ENCODE data around the gene LCK. TPM values are rescaled to one million over a fixed set of nuclear protein-coding genes. Genes with fewer than 3 reads are reported as not detected.

LCK gene
- total RNA-seq, 2 experiments from 2014 or later: 464 to 488 TPM

GRCh38 chr1:32221581-32221979 lies 29.5 kb upstream of the LCK start:
- ChIA-PET CTCF (interaction anchor here (1.2 to 5.5 kb wide), 2 partner anchors 27 to 100 kb away, joined by 3 to 26 read pairs; partner anchors contain the start of gene FAM167B), POLR2A (interaction anchor here (1.3 to 3.3 kb wide), 5 partner anchors 10 to 114 kb away, joined by 4 to 13 read pairs (median 4); partner anchors contain the start of genes HDAC1 and MARCKSL1)
- Mint-ChIP-seq H3K36me3 (ENCODE audit: low read depth) (peaks cover 23% of the 10 kb centered on the region), H3K27me3 (ENCODE audit: low read depth) (no peaks in the 10 kb centered on the region), H3K9me3 (ENCODE audit: insufficient read depth) (no peaks in the 10 kb centered on the region), H3K4me3 (peak overlapping the region; percentile 97), H3K27ac (peak overlapping the region; percentile 98), H3K4me1 (ENCODE audit: low read depth) (peaks cover 31% of the 10 kb centered on the region)
- ATAC-seq (no peak), DNase-seq (no peak)

GRCh38 chr1:32221980-32222755 lies 28.9 kb upstream of the LCK start, which contains the start of the genes EIF3I and TMEM234:
TSS of gene EIF3I (plus strand) at chr1:32222407. CDS start at chr1:32222442, 35 bp downstream.
TSS of gene TMEM234 (minus strand) at chr1:32222353. CDS start at chr1:32222322, 31 bp downstream.
- Mint-ChIP-seq H3K36me3 (ENCODE audit: low read depth) (peaks cover 23% of the 10 kb centered on the region), H3K4me1 (ENCODE audit: low read depth) (peaks cover 31% of the 10 kb centered on the region), H3K9me3 (ENCODE audit: insufficient read depth) (no peaks in the 10 kb centered on the region), H3K27ac (peak within 1 kb of the TSS; percentile 98), H3K27me3 (ENCODE audit: low read depth) (no peaks in the 10 kb centered on the region), H3K4me3 (peak within 1 kb of the TSS; percentile 97)
- ATAC-seq: peak; percentile 86
- CTCF ChIA-PET: interaction anchor here (0.9 to 5.5 kb wide), 2 partner anchors 26 to 35 kb away, joined by 3 to 26 read pairs; partner anchors contain the start of gene FAM167B
- DNase-seq: peak; percentile 96
- POLR2A ChIA-PET: interaction anchor here (1.0 to 3.3 kb wide), 6 partner anchors 10 to 113 kb away, joined by 3 to 13 read pairs (median 4); partner anchors contain the start of genes CCDC28B and MARCKSL1

- ChIA-PET CTCF (interaction anchor here (1.1 to 5.5 kb wide), 4 partner anchors 17 to 68 kb away, joined by 3 to 26 read pairs (median 6); partner anchors contain the start of genes FAM167B and HDAC1), POLR2A (no interaction called here)
- Mint-ChIP-seq H3K4me1 (ENCODE audit: low read depth) (peaks cover 31% of the 10 kb centered on the region), H3K4me3 (peak overlapping the region; percentile 97), H3K36me3 (ENCODE audit: low read depth) (peaks cover 38% of the 10 kb centered on the region), H3K27me3 (ENCODE audit: low read depth) (no peaks in the 10 kb centered on the region), H3K9me3 (ENCODE audit: insufficient read depth) (no peaks in the 10 kb centered on the region), H3K27ac (peak overlapping the region; percentile 98)
- DNase-seq (no peak), ATAC-seq (no peak)
Observed at GRCh38 chr1:32223683-32224082, 27.4 kb upstream of the LCK start.

- H3K9me3 Mint-ChIP-seq (ENCODE audit: insufficient read depth): no peaks in the 10 kb centered on the region
- ChIA-PET CTCF (interaction anchor here (1.1 to 5.5 kb wide), 3 partner anchors 16 to 66 kb away, joined by 3 to 26 read pairs (median 8); partner anchors contain the start of gene FAM167B), POLR2A (no interaction called here)
- H3K27ac Mint-ChIP-seq: peak overlapping the region; percentile 80
- H3K36me3 Mint-ChIP-seq (ENCODE audit: low read depth): peaks cover 44% of the 10 kb centered on the region
- peak overlapping the region; percentile 42 for H3K4me3 Mint-ChIP-seq
- H3K27me3 Mint-ChIP-seq (ENCODE audit: low read depth): no peaks in the 10 kb centered on the region
- ATAC-seq (no peak), DNase-seq (no peak)
- H3K4me1 Mint-ChIP-seq (ENCODE audit: low read depth): peaks cover 31% of the 10 kb centered on the region
Observed at GRCh38 chr1:32224285-32224684, 26.8 kb upstream of the LCK start.

GRCh38 chr1:32228771-32229170 lies 22.3 kb upstream of the LCK start:
- H3K36me3 Mint-ChIP-seq (ENCODE audit: low read depth): peaks cover 50% of the 10 kb centered on the region
- H3K4me1 Mint-ChIP-seq (ENCODE audit: low read depth): peaks cover 7% of the 10 kb centered on the region
- ChIA-PET POLR2A (interaction anchor here (0.6 to 1.1 kb wide), 3 partner anchors 21 to 23 kb away, joined by 3 to 6 read pairs (median 3); partner anchors contain the start of genes IQCC and LCK), CTCF (interaction anchor here (1.2 to 2.2 kb wide), 5 partner anchors 11 to 144 kb away, joined by 3 to 11 read pairs (median 4); partner anchors contain the start of gene FAM167B)
- no peaks in the 10 kb centered on the region for H3K9me3 Mint-ChIP-seq (ENCODE audit: insufficient read depth)
- H3K27ac Mint-ChIP-seq: no peak overlapping the region
- H3K27me3 Mint-ChIP-seq (ENCODE audit: low read depth): no peaks in the 10 kb centered on the region
- no peak overlapping the region for H3K4me3 Mint-ChIP-seq
- DNase-seq (no peak), ATAC-seq (no peak)

- no peak for ATAC-seq
- Mint-ChIP-seq H3K27ac (no peak overlapping the region), H3K27me3 (ENCODE audit: low read depth) (no peaks in the 10 kb centered on the region), H3K36me3 (ENCODE audit: low read depth) (peaks cover 35% of the 10 kb centered on the region), H3K9me3 (ENCODE audit: insufficient read depth) (no peaks in the 10 kb centered on the region), H3K4me3 (no peak overlapping the region), H3K4me1 (ENCODE audit: low read depth) (no peaks in the 10 kb centered on the region)
- CTCF ChIA-PET: interaction anchor here (2.2 kb wide), 1 partner anchor 17 kb away, joined by 7 read pairs; no protein-coding TSS in a partner anchor
- DNase-seq: no peak
- POLR2A ChIA-PET: interaction anchor here (0.7 to 0.9 kb wide), 2 partner anchors 9 to 18 kb away, joined by 3 to 6 read pairs; no protein-coding TSS in a partner anchor
Observed at GRCh38 chr1:32231843-32232432, 19.1 kb upstream of the LCK start.

GRCh38 chr1:32232558-32233304 lies 18.3 kb upstream of the LCK start:
- Mint-ChIP-seq H3K27me3 (ENCODE audit: low read depth) (no peaks in the 10 kb centered on the region), H3K9me3 (ENCODE audit: insufficient read depth) (no peaks in the 10 kb centered on the region), H3K4me3 (no peak overlapping the region), H3K36me3 (ENCODE audit: low read depth) (peaks cover 29% of the 10 kb centered on the region), H3K27ac (no peak overlapping the region), H3K4me1 (ENCODE audit: low read depth) (no peaks in the 10 kb centered on the region)
- ATAC-seq (no peak), DNase-seq (no peak)
- POLR2A ChIA-PET: interaction anchor here (0.9 kb wide), 1 partner anchor 17 kb away, joined by 3 read pairs; no protein-coding TSS in a partner anchor
- CTCF ChIA-PET: interaction anchor here (2.2 kb wide), 1 partner anchor 16 kb away, joined by 7 read pairs; no protein-coding TSS in a partner anchor

GRCh38 chr1:32234792-32235191 lies 16.3 kb upstream of the LCK start:
- CTCF ChIA-PET: interaction anchor here (2.6 kb wide), 1 partner anchor 14 kb away, joined by 15 read pairs; no protein-coding TSS in a partner anchor
- POLR2A ChIA-PET: interaction anchor here (1.1 to 1.2 kb wide), 2 partner anchors 16 to 101 kb away, joined by 3 to 4 read pairs; partner anchors contain the start of genes LCK and MARCKSL1
- DNase-seq: no peak
- H3K36me3 Mint-ChIP-seq (ENCODE audit: low read depth): peaks cover 14% of the 10 kb centered on the region
- H3K4me1 Mint-ChIP-seq (ENCODE audit: low read depth): no peaks in the 10 kb centered on the region
- no peak for ATAC-seq
- no peaks in the 10 kb centered on the region for H3K27me3 Mint-ChIP-seq (ENCODE audit: low read depth)
- H3K27ac Mint-ChIP-seq: no peak overlapping the region
- H3K9me3 Mint-ChIP-seq (ENCODE audit: insufficient read depth): no peaks in the 10 kb centered on the region
- H3K4me3 Mint-ChIP-seq: no peak overlapping the region

- Mint-ChIP-seq H3K9me3 (ENCODE audit: insufficient read depth) (no peaks in the 10 kb centered on the region), H3K27ac (no peak overlapping the region), H3K36me3 (ENCODE audit: low read depth) (peaks cover 2% of the 10 kb centered on the region), H3K4me3 (peak overlapping the region; percentile 82), H3K27me3 (ENCODE audit: low read depth) (no peaks in the 10 kb centered on the region), H3K4me1 (ENCODE audit: low read depth) (peaks cover 28% of the 10 kb centered on the region)
- POLR2A ChIA-PET: interaction anchor here (0.5 to 6.3 kb wide), 4 partner anchors 10 to 24 kb away, joined by 3 to 71 read pairs (median 8); partner anchors contain the start of genes EIF3I, LCK and TMEM234
- DNase-seq: no peak
- ATAC-seq: no peak
- CTCF ChIA-PET: interaction anchor here (0.6 to 4.4 kb wide), 5 partner anchors 11 to 23 kb away, joined by 3 to 66 read pairs (median 8); partner anchors contain the start of gene LCK
Observed at GRCh38 chr1:32239337-32239736, 11.7 kb upstream of the LCK start.

GRCh38 chr1:32239790-32240139 lies 11.3 kb upstream of the LCK start:
- ATAC-seq: no peak
- ChIA-PET POLR2A (interaction anchor here (0.5 to 6.3 kb wide), 7 partner anchors 10 to 151 kb away, joined by 3 to 71 read pairs (median 3); partner anchors contain the start of genes EIF3I, LCK and TMEM234), CTCF (interaction anchor here (0.6 to 4.4 kb wide), 6 partner anchors 11 to 82 kb away, joined by 3 to 66 read pairs (median 9); partner anchors contain the start of gene LCK)
- no peak for DNase-seq
- Mint-ChIP-seq H3K27ac (no peak overlapping the region), H3K4me1 (ENCODE audit: low read depth) (peaks cover 28% of the 10 kb centered on the region), H3K36me3 (ENCODE audit: low read depth) (peaks cover 2% of the 10 kb centered on the region), H3K9me3 (ENCODE audit: insufficient read depth) (no peaks in the 10 kb centered on the region), H3K4me3 (peak overlapping the region; percentile 82), H3K27me3 (ENCODE audit: low read depth) (no peaks in the 10 kb centered on the region)
